ENCODE data around the gene PEPD.

DNA sequence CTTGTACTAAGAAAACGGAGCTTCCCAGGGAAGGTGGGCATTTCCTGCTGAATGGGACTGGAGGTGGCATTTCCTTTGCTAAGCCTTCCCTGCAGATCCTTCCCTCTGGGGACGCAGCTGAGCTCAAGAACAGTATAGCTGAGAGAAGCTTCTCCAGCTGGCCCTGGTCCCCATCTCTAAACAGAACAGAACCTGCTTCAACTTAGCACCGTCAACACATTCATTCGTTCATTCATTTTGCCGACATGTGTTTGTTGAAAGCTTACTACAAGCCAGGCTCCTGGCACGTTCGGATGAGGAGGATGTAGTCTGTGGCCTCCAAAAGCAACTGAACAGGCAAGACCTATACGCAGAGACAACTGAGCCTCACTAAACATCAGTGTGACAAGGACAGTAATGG lies 36.6 kb upstream of the PEPD start:
- TF ChIP-seq, protein P1, sequence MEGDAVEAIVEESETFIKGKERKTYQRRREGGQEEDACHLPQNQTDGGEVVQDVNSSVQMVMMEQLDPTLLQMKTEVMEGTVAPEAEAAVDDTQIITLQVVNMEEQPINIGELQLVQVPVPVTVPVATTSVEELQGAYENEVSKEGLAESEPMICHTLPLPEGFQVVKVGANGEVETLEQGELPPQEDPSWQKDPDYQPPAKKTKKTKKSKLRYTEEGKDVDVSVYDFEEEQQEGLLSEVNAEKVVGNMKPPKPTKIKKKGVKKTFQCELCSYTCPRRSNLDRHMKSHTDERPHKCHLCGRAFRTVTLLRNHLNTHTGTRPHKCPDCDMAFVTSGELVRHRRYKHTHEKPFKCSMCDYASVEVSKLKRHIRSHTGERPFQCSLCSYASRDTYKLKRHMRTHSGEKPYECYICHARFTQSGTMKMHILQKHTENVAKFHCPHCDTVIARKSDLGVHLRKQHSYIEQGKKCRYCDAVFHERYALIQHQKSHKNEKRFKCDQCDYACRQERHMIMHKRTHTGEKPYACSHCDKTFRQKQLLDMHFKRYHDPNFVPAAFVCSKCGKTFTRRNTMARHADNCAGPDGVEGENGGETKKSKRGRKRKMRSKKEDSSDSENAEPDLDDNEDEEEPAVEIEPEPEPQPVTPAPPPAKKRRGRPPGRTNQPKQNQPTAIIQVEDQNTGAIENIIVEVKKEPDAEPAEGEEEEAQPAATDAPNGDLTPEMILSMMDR (IDR thresholded peaks at IDR 0.05) = no peak
- TF ChIP-seq POLR2A (IDR thresholded peaks at IDR 0.05) = no peak
